Activated CD8-positive, alpha-beta memory T cell treated with anti-CD3 and anti-CD28 coated beads, Interleukin-2, amount 50 U/mL, for 1 hour (primary cell): ENCODE data around the gene HUS1B.
"Not testable (repeated sequence)": the region's sequence is repeated elsewhere in the genome, so short reads cannot be mapped to it uniquely, and the experiment has no call there.

ENCODE experiments used
- DNase-seq: peaks from one replicate; pipeline ENCODE4 v3.0.0-alpha.2; 2020; ENCODE audit errors: extremely low read depth

The HUS1B gene

DNA sequence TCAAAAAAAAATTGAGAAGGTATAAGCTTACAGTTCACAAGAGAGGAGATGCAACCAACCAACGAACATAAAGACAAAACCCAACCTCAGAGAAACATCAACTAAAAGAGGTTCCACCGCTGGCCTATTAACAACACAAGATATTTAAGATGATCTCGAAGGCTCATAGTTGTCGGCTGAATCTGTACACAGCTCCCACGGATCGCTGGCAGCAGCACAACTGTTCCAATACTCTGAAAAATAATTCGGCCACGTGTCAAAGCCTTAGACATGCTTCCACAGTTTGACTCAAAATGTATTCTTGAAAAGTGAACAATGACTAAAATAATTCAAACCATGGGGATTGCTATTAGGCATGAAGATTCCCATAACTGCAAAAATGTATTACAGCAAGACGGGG lies 22.4 kb upstream of the HUS1B start:
- DNase-seq = no peak

GRCh38 chr6:678520-678919 lies 21.6 kb upstream of the HUS1B start:
- no peak for DNase-seq

- no peak for DNase-seq
Observed at GRCh38 chr6:677919-678318, 21.0 kb upstream of the HUS1B start.

DNA sequence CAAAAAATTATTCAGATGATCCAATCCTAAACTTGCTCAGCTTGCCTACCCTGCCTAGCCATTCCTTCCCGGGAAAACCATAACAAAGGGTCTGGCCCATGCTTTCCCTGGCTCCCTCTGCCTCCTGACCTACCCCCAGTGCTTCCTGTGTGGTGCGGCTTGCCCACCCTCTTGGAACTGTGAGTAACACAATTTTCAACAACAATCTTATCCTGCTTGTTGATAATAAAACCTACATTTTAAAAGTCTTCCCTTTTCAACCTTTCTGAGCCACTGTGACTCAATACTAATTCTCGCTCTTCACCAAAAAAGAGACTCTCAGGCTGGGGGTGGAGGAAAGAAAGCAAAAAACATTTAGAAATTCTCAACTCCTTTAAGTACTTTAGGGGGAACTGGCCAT lies 18.1 kb upstream of the HUS1B start:
- DNase-seq = no peak

- DNase-seq = no peak
Observed at GRCh38 chr6:674406-674805, 17.5 kb upstream of the HUS1B start.

GRCh38 chr6:667253-667927 lies 10.5 kb upstream of the HUS1B start:
- DNase-seq = no peak

GRCh38 chr6:665403-666267 lies 8.7 kb upstream of the HUS1B start:
- no peak for DNase-seq

DNA sequence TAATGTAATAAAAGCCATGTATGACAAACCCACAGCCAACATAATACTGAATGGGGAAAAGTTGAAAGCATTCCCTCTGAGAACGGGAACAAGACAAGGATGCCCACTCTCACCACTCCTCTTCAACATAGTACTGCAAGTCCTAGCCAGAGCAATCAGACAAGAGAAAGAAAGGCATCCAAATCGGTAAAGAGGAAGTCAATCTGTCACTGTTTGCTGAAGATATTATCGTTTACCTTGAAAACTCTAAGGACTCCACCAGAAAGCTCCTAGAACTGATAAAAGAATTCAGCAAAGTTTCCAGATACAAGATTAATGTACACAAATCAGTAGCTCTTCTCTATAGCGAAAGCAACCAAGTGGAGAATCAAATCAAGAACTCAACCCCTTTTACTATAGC lies 6.9 kb upstream of the HUS1B start:
- DNase-seq = not testable (repeated sequence)

GRCh38 chr6:659716-660581 lies 3.0 kb upstream of the HUS1B start:
- no peak for DNase-seq

DNA sequence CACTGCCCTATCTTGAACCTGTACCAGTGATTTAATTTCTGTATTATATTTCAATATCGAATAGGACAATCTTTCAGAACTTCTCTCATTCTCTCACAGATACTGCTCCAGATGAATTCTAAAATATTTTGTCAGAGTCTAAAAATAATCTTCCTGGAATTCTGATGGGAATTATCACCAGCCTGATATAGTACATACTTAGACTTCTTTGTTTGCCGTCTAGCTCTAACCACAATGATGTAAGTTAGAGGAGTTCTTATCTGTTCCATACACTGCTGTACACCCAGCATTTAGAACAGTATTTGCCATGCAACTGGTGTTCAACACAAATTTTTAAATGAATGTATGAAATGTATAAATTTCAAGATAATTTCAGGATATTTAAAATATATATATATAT lies 1.3 kb upstream of the HUS1B start:
- DNase-seq = no peak

GRCh38 chr6:657743-658142 lies 843 bp upstream of the HUS1B start:
- DNase-seq = no peak

DNA sequence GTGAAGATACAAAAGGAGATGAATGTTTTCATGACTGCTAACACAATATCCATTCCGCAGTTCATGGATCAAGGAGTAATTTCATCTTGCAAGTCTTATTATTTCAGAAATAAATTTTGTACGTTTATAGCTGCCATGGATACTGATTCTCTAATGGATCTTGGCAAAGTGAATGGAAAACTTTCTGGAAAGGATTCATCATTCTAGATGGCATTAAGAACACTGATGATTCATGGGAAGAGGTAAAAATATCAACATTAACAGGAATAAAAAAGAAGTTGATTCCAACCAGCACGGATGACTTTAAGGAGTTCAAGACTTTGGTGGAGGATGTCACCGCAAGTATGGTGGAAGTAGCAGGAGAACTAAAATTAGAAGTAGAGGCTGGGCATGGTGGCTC lies 2.8 kb downstream of the HUS1B start:
- no peak for DNase-seq

DNA sequence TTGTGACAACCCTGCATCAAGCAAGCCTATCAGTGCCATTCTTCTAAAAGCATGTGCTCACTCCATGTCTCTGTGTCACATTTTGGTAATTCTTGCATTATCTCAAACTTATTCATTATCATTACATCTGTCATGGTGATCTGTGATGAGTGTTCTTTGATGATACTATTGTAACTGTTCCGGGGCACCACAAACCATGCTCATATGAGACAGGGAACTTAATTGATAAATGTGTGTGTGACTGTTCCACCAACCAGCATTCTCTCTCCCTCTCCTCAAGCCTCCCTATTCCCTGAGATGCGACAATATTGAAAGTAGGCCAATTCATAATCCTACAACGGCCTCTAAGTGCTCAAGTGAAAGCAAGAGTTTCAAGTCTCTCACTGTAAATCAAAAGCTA lies 4.0 kb downstream of the HUS1B start:
- no peak for DNase-seq

DNA sequence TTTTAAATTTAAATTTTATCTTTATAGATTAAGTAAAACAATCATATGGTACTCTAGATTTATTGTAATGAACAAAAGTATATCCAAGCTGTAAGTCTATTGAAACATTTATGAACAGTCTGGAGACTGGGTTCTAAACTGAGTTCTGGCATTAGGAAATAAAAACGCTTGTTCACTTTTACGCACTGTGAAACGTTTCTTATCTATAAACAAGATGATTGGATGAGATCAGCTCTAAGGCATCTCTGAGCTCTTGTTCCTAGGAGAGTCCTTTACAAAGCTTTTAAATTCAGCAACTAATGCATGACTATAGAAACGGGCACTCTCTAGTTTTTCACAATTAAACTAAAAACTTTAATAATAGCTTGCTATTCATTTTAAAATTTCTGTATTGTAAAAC lies 6.8 kb downstream of the HUS1B start:
- no peak for DNase-seq

DNA sequence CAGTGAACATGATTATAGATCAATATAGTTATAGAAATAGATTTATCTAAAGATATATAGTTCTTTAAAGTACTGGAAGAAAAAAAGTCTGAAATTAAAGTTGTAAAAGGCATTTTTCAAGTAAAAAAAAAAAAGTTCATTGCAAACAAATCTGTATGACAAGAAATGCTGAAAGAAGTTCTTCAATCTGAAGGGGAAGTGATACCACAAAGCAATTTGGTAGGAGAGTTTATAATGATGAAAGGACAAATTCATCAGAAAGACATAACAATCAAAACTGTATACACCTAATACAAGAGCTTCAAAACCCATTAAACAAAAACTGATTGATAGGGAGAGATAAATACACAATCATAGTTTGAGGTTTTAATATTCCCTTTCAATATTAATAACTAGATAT lies 14.1 kb downstream of the HUS1B start:
- no peak for DNase-seq

DNA sequence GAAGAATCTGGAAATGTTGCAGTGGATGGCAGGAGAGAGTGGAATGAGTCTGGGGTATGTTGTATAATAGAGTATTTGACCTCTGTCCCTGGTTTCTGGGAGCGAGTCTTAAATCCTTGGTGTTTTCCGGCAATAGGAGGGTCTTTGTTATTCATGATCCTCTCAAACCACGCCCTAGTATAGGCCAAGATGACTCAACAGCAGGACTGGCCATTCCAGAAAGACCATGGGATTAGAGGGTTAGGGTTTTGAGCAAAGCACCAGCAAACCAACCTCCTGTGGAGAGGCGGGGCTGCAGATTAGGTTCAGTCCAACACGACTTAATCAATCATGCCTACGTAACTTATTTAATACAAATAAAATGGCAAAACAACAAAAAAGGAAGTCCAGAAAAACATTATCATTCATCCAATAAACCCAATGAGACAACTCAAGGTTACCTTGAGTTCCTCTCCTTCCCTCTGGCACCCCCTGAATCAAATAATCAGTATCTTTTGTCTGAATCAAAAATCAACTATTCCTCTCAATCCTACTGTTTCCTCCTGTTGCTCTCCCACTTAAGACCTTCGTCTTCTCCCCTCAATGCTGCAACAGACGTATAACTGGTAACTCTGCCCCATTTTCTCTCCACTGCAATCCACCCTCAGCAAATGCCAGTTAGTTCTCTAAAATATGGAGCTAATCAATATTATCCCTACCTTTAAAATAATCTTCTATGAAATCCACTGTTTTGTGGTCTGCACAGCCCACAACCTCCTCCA lies 15.5 kb downstream of the HUS1B start:
- DNase-seq = no peak

GRCh38 chr6:636488-636887 lies 20.4 kb downstream of the HUS1B start:
- no peak for DNase-seq

- DNase-seq = no peak
Observed at GRCh38 chr6:635233-635632, 21.7 kb downstream of the HUS1B start.

DNA sequence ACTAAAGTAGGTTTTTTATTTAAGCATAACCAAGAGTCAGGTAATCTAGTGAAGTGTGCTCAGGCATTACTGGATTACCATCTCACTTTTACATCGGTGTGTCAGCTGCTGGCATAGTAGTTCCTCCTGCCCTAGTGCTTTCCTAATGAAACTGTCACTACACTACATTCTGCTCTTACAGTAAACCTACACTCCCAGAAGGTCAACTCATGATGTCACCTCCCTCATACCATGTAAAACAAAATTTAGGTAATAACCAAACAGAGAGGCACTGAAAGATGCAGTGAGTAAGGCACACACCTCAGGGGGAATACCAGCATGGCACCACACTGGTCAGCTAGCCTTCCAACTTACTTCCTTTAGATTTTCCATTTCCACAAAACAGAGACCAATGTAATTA lies 23.3 kb downstream of the HUS1B start:
- no peak for DNase-seq

DNA sequence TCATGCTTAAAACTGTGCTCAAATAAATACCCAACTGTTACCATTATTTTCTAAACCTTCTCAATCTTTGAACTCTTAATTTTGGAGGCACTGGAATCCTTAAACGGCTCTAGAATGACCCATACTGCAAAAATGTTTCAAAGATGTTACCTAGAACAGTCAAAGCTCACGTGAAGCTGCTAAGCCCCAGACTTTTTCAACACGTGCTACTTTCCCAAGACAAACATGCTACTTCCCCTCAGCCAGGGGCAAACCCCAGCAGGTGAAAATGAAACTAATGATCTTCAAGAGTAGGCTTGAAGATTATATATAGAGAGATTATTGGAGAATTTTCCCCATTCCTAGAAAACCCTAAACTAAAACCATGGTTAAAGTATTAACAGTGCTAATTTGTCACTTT lies 28.1 kb downstream of the HUS1B start:
- DNase-seq = no peak

DNA sequence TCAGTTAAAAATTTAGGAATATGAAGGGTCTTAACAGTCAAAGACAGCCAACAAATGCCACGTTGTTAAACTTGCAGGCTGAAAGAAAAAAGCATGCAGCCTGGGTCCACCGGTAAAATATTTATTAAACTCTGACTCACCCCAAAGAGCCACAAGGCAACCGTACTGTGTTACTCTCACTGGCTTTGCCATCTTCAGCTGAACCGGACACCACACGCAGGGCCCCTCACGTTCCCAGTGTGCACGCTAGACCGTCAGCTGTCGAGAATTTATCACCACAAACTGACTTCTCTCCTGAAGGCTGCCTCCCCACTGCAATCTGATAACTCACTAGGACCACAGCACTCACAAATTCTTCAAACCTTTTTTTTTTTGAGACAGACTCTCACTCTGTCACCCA lies 30.7 kb downstream of the HUS1B start:
- DNase-seq = no peak

GRCh38 chr6:624979-625378 lies 31.9 kb downstream of the HUS1B start:
- DNase-seq = no peak
